ENCODE results near the gene PHACTR3.
"Not testable (repeated sequence)": the region's sequence is repeated elsewhere in the genome, so short reads cannot be mapped to it uniquely, and the experiment has no call there.

Gene PHACTR3

DNA sequence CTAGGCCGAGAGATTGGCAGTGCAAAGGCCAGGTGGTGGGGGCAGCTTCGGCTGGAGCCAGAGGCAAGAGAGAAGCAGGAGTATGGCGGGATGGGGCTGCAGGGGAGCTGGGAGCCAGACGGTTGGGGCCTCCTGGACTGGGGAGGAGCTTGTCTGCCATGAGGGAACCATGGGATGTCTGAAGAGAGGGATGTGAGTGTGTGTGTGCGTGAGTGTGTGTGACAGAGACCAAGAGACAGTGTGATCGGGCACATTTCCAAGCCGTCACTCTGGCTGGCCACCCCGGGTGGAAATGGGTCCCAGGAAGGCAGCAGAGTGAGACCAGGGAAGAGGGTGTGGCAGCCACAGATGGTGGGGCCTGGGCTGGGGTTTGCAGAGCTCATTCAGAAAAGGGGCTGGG, 13.8 kb downstream of the PHACTR3 start:
- DNase-seq (ENCODE audit: extremely low read depth, low read depth): no peak
- no peak overlapping the region for H3K4me3 ChIP-seq (replicated peaks; ENCODE audit: low read depth, low read length)
- TF ChIP-seq, protein P1, sequence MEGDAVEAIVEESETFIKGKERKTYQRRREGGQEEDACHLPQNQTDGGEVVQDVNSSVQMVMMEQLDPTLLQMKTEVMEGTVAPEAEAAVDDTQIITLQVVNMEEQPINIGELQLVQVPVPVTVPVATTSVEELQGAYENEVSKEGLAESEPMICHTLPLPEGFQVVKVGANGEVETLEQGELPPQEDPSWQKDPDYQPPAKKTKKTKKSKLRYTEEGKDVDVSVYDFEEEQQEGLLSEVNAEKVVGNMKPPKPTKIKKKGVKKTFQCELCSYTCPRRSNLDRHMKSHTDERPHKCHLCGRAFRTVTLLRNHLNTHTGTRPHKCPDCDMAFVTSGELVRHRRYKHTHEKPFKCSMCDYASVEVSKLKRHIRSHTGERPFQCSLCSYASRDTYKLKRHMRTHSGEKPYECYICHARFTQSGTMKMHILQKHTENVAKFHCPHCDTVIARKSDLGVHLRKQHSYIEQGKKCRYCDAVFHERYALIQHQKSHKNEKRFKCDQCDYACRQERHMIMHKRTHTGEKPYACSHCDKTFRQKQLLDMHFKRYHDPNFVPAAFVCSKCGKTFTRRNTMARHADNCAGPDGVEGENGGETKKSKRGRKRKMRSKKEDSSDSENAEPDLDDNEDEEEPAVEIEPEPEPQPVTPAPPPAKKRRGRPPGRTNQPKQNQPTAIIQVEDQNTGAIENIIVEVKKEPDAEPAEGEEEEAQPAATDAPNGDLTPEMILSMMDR (IDR thresholded peaks at IDR 0.05; ENCODE audit: low read depth, low read length, missing control alignments): no peak

- not testable (repeated sequence) for H3K4me3 ChIP-seq (replicated peaks; ENCODE audit: low read depth, low read length); DNase-seq (ENCODE audit: extremely low read depth, low read depth)
These were observed 14.2 kb downstream of the PHACTR3 start for GRCh38 chr20:59618585-59618984.

GRCh38 chr20:59620860-59621505, 16.6 kb downstream of the PHACTR3 start:
- TF ChIP-seq, protein P1 (IDR thresholded peaks at IDR 0.05; ENCODE audit: low read depth, low read length, missing control alignments): no peak
- no peak for DNase-seq (ENCODE audit: extremely low read depth, low read depth)
- H3K4me3 ChIP-seq (replicated peaks; ENCODE audit: low read depth, low read length): no peak overlapping the region

GRCh38 chr20:59622496-59622895, 18.2 kb downstream of the PHACTR3 start:
- no peak overlapping the region for H3K4me3 ChIP-seq (replicated peaks; ENCODE audit: low read depth, low read length)
- TF ChIP-seq, protein P1 (IDR thresholded peaks at IDR 0.05; ENCODE audit: low read depth, low read length, missing control alignments): no peak
- no peak for DNase-seq (ENCODE audit: extremely low read depth, low read depth)

DNA sequence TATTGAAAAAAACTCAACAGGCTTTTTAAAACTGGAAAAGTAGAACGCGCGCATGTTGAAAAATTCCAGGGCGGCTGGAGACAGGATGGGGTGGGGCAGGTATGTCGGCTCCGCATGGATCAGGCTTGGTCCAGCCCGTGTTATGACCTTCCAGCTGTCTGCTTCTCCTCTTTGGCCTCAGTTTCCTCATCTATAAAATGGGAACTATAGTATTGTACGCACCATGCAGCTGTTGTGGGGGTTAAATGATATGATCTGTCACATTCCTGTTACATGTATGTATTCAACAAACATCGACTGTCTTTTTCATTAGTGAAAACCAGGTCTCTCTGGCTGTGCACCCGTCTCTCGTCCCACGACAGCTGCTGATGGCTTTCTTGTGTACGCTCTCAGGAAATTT, 18.8 kb downstream of the PHACTR3 start:
- TF ChIP-seq, protein P1 (IDR thresholded peaks at IDR 0.05; ENCODE audit: low read depth, low read length, missing control alignments): no peak
- no peak overlapping the region for H3K4me3 ChIP-seq (replicated peaks; ENCODE audit: low read depth, low read length)
- DNase-seq (ENCODE audit: extremely low read depth, low read depth): no peak

GRCh38 chr20:59623583-59623982, 19.2 kb downstream of the PHACTR3 start:
- H3K4me3 ChIP-seq (replicated peaks; ENCODE audit: low read depth, low read length): no peak overlapping the region
- no peak for DNase-seq (ENCODE audit: extremely low read depth, low read depth)
- TF ChIP-seq, protein P1 (IDR thresholded peaks at IDR 0.05; ENCODE audit: low read depth, low read length, missing control alignments): no peak

- TF ChIP-seq, protein P1 (IDR thresholded peaks at IDR 0.05; ENCODE audit: low read depth, low read length, missing control alignments): no peak
- H3K4me3 ChIP-seq (replicated peaks; ENCODE audit: low read depth, low read length): no peak overlapping the region
- no peak for DNase-seq (ENCODE audit: extremely low read depth, low read depth)
These were observed 20.1 kb downstream of the PHACTR3 start for GRCh38 chr20:59624401-59624800.

Data from HFF-Myc (cell line).